Adrenal gland (tissue), 5 donors: ENCODE measurements around the gene LRRC9.

Source experiments
- CTCF ChIP-seq, 6 experiments: fragments of 450-650 bp in 4 of 6; fragments of 200-600 bp in 2 of 6; sonication (generic) in 1 of 6; IDR thresholded peaks; 1 replicate in 5 of 6; 2 replicates in 1 of 6; pipeline versions ENCODE4 v1.5.1 to v1.8.0; 2016 to 2021; ENCODE audit warnings: antibody characterized with exemption in 6 of 6, mild to moderate bottlenecking in 2 of 6, moderate library complexity in 1 of 6
- POLR2A ChIP-seq, 2 donors: fragments of 450-650 bp; IDR thresholded peaks; one replicate each; pipeline ENCODE4 v1.6.1; 2017; ENCODE audit warnings: antibody characterized with exemption in 2 of 2, mild to moderate bottlenecking in 2 of 2, moderate library complexity in 1 of 2
- donor health status: DM: no; HTN: no; CAD: no.

GRCh38 chr14:59870277-59871165 is 49.4 kb upstream of the LRRC9 start, which contains the start of gene RTN1:
- peak; percentile 29 to 33 for TF ChIP-seq POLR2A (IDR thresholded peaks at IDR 0.05)
- TF ChIP-seq CTCF (IDR thresholded peaks at IDR 0.05), result no peak
